HG03095 (cell line): Measurements from ENCODE around the gene PSMA7.

Source experiments
- ATAC-seq: cut with Tn5 transposase; IDR thresholded peaks from one replicate; pipeline ENCODE4 v1.9.1; 2021; ENCODE audit warnings: moderate library complexity; ENCODE audit not compliant: unreplicated experiment

Gene PSMA7

GRCh38 chr20:62137478-62138203, 5.6 kb downstream of the PSMA7 start:
- no peak for ATAC-seq

- no peak for ATAC-seq
These were observed 6.2 kb downstream of the PSMA7 start for GRCh38 chr20:62137092-62137384.

DNA sequence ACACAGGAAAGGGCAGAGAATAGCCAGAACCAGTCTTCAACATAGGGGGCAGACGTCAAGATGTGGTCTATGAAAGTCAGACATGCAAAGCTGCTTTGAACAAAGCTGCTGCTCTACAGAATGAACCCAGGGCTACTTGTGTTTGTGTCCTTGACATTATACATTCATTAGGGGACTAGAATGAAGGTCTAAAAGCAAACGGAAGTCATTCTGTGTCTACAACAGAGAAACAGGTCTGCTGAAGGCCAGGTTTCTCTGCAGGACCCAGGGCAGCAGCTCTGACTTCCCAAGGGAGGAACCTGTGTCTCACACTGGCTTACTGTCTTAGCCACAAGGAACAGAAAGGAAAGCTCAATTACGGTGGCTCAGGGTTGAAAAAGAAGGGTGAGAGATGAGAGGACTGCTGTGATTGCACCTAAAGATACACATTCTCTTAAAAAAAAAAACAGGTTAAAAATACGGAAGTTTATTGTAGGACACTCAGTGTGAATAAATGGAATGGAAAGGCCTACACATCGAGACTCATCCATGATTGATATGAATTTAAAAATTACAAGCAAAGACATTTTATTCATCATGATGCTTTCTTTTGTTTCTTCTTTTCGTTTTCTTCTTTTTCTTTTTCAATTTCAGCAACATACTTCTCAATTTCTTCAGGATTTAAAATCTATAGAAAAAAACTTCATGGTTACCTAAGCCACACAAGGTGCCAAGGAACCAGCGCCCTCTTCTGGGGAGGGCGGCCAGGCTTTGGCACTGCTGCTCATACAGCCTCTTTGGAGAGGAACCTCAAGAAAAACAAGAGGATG, 6.7 kb downstream of the PSMA7 start:
- ATAC-seq = no peak

DNA sequence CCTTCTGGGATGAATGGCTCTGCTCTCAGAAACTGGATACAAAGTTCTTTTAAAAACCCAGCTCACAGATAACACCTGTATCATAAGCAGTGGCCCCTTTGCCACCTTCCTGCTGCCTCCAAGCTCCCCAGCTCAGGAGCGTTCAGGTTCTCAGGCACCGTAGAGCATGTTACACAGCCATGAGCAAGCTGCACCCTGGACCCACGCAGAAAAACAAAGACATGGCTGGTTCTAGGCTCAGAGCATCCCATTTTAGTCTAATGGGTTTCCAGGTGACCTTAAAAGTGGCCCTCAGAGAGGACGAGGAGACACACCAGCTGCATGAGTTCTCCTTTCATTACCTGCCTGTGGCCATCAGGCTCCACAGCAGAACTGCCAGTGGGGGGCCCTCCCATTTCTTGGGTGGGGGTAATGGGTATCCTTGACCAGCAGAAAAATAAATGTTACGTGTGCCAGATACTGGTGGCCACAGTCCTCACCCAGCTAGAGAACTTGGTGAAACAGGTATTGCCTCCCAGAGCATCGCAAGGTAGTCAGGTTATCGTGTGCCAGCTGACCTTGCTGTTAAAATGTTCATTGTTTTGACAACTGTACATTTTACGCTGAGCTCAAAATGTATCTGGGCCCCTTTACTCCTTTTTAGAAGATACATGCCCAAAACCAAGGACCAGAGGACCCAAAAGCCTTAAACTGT, 7.5 kb downstream of the PSMA7 start:
- no peak for ATAC-seq

DNA sequence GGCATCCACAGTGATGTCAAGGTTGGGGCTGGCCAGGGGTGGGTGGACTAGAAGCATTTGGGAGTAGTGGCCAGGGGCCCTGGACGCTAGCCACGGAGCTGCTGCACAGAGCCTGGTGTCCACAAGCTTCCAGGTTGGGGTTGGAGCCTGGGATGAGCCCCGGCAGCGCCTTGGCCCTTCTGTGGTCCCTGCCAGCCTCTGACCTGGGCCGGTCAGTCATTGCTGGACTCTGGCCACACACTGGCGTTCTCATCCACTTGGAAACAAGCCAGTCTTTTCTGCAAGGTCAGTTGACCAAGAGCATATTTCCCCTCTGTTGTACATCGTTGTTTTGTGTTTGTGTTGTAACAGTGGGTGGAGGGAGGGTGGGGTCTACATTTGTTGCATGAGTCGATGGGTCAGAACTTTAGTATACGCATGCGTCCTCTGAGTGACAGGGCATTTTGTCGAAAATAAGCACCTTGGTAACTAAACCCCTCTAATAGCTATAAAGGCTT, 8.4 kb downstream of the PSMA7 start:
- no peak for ATAC-seq

- no peak for ATAC-seq
These were observed 9.3 kb downstream of the PSMA7 start for GRCh38 chr20:62133864-62134263.

DNA sequence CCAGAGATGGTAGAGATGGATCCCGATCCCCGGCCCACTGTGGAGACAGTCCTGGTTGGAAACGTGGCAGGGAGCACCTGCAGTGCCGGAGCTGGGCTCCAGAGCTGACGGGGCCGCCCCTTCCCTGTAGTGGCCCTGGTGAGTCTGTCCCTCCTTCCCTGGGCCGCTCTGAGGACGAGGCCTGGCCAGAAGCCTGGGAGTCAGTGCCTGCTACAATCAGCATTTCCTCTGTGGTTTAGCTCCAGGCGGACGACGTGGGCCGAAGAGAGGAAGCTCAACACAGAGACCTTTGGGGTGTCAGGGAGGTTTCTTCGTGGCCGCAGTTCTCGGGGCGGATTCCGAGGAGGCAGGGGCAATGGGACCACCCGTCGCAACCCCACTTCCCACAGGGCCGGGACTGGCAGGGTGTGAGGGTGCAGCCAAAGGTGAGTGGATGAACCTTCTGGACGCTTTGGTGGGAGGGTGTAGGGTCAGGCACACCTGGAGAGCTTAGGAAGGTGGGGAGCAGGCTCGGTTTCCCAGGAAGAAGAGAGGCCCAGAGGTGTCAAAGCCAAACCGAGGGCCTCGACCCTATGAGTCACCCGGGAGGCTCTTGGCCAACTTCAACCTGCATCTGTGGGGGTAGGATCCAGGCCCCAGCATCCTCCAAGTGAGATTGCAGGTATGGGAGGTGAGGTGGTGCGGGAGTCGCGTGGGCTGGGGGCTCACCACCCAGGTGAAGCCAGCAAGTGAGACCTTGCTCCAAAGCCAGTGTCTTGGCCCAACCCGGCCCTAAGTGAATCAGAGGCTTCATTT, 9.9 kb downstream of the PSMA7 start:
- no peak for ATAC-seq

DNA sequence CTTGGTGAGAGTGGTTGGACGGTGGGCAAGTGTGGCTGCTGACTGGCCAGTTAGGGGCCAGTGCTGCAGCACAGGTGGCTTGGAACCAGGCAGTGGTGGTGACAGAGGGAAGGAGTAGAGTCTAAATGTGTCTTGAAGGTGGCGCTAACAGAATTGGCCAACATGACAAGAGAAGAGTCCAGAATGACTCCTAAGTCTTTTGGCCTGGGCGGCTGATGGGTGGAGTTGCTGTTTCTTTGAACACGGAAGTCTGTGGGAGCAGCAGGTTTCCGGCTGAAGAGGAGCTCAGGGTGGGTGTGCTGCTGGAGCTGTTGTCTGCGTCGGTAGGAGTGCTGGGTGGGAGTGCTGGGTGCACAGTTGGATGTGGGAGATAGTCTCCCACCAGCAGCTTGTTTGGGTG, 10.8 kb downstream of the PSMA7 start:
- ATAC-seq = no peak

- ATAC-seq = no peak
These were observed 11.5 kb downstream of the PSMA7 start for GRCh38 chr20:62131560-62132320.

GRCh38 chr20:62129731-62130531, 13.3 kb downstream of the PSMA7 start:
- ATAC-seq = no peak

DNA sequence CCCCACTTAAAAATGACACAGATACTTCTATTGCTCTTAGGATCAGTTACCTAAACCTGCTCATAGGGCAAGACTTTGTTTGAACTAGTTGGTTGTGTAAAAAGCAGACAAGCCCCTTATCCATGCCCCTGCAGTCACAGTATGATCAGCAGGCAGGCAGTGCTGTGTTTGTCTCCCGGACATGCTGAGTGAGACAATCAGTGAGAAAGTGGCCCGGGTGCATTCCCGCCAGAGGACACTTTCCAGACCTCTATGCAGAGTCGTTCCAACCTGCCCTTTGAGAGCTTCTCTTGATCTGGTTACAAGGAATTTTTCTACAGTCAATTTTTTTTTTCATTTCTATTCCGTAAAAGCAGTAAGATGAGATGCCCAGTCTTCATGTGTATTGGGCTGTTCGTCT, 14.7 kb downstream of the PSMA7 start:
- no peak for ATAC-seq

DNA sequence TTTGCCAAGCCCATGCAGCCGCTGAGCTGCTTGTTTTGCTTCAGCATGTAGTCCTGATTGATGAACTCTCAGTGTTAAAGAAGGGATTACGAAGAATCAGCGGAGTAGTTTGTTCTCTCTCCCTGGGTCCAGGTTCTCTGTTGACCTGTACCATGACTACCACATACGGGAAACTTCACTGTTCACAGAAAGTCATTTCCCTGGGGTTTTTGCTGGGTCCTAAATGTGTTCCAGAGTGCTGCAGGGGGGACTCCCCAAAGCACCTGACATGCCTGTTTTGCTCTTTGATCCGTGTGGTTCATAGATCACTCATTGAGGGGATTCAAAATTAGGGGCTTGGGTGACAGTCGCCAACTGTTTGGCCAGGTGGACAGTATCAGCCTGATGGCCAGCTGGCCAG, 15.4 kb downstream of the PSMA7 start:
- no peak for ATAC-seq

- ATAC-seq = no peak
These were observed 17.1 kb downstream of the PSMA7 start for GRCh38 chr20:62126141-62126540.

DNA sequence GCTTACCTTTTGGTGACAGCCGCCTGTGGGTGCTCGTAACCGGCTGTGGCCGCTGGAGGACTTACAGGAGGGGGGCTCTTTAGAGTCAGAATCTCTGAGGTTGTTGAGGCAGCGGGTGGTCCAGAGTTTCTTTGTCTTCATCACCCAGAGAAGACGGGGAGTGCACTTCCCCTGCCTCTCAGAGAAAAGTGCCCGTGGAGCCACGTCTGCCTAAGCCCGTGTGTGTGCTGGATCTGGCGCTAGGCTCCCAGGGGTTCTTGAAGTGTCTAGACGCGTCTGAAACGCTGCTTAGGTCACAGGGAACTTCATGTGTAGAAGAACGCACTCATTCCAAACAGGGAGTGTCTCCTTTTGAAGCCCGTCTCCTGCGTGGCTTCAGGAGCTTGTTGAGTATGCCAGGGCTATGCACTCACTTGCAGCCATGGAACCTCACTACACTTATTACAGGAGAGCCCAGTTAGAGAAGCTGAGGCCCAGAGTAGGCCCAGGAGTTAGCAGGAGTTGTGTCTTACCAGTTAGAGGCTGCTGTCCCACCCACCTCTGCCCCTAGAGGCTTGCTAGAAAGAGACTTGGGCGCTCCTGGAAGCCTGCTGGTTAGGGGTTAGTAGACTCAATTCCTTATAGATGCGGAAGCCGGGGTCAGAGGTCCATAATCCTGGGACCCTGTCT, 19.6 kb downstream of the PSMA7 start:
- ATAC-seq = no peak

DNA sequence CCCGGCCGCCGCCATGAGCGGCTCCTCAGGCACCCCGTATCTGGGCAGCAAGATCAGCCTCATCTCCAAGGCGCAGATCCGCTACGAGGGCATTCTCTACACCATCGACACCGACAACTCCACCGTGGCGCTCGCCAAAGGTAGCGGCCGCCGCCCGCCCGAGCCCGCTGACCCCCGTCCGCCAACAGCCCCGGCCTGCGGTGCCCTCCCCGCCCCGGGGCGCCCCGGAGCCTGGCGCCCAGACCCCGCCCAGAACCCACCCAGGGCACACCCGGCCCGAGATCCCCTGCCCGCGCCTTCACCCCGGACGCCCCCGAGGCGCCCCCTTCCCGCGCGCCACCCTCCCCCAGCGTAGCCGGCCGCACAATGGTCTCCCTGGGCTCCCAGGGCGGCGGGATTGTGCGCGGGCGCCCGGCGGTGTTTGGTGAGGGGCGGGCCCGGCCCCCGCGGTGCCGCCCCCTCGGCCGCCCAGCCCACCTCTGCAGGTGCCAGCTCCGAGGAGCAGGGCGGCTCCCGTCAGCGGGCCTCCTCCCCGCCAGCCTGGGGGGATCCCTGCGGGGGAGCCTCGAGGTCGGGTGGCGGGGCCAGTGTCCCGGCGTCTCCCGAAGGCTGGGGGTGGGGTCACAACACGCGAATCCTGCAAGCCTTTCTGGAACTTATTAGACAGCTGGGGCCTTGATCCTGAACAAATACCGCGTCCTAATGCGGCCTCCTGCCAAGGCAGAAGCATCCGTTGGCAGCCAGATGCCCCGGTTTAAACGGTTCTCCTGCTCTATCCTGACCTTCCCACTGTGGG, 20.3 kb downstream of the PSMA7 start:
- peak; percentile 5 for ATAC-seq

DNA sequence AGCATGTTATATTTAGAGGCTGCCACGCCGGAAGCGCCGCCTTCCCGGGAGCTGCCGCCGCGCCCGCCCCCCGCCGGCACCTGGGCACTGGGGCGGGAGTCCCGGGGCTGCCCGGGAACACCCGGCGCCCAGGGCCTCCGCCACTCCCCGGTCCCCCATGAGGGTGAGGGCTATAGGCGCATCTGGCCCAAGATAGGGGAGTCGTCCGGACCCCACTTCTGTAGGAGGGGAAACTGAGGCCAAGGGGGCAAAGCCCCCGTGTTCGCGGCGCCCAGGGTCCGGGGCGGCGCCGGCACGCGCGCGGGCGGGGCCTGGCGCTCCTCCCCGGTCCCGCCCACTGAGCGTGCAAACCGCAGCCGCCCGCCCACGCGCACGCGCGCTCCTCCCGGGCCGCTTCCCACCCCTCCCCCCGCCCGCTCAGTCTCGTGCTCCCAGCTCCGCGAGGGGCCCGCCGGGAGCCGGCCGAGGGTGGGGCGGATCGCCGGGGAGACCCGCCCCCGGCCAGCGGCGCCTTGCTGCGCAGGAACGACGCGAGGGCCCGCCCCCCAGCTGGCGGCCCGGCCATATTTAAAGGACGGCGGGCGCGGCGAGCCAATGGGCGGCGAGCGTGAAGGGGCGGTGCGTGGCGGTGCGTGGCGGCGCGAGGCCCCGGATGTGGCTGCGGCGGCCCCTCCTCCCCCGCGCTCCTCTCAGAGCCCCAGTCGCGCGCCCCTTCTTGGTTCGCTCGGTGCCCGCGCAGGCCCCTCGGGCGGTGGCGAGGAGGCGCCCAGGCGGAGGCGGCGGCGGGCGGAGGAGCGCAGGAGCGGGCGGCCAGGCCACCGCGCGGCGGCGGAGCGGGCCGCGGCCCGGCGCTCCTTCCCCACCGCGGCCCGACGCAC, 21.2 kb downstream of the PSMA7 start, which contains the start of gene LSM14B:
TSS of gene LSM14B (plus strand) at position 700 of the 878 bp plus-strand sequence. CDS start 192 bp downstream, outside the sequence.
- peak; percentile 71 for ATAC-seq
